GM06990 (cell line): ENCODE results near the gene PRKAG1.

Experiments used
- DNase-seq: peaks from one replicate; pipeline ENCODE4 v3.0.0-alpha.2; 2011; ENCODE audit not compliant: insufficient read length; ENCODE audit errors: extremely low read depth
- H3K27me3 ChIP-seq: replicated peaks from 2 replicates; pipeline ENCODE4 v1.6.0; 2011; ENCODE audit warnings: low read length; ENCODE audit not compliant: control insufficient read depth, insufficient read depth
- H3K36me3 ChIP-seq: 2 replicates; pipeline ENCODE4 v1.5.1; 2011; ENCODE audit warnings: low read length; ENCODE audit not compliant: control insufficient read depth, insufficient read depth
- H3K4me3 ChIP-seq: replicated peaks from 2 replicates; pipeline ENCODE4 v1.5.1; 2011; ENCODE audit warnings: low read depth, mild to moderate bottlenecking, control low read depth, low read length
- TF ChIP-seq, protein P1 (sequence below): IDR thresholded peaks from 2 replicates; pipeline ENCODE4 v1.5.1; 2011; ENCODE audit warnings: low read length, control low read depth, mild to moderate bottlenecking, inconsistent platforms; ENCODE audit not compliant: insufficient read depth, poor library complexity, severe bottlenecking

Gene PRKAG1

GRCh38 chr12:48956279-48957140 is 62.1 kb downstream of the PRKAG1 start:
- H3K4me3 ChIP-seq = peak overlapping the region; percentile 80
- H3K27me3 ChIP-seq = no peaks in the 10 kb centered on the region
- TF ChIP-seq, protein P1, sequence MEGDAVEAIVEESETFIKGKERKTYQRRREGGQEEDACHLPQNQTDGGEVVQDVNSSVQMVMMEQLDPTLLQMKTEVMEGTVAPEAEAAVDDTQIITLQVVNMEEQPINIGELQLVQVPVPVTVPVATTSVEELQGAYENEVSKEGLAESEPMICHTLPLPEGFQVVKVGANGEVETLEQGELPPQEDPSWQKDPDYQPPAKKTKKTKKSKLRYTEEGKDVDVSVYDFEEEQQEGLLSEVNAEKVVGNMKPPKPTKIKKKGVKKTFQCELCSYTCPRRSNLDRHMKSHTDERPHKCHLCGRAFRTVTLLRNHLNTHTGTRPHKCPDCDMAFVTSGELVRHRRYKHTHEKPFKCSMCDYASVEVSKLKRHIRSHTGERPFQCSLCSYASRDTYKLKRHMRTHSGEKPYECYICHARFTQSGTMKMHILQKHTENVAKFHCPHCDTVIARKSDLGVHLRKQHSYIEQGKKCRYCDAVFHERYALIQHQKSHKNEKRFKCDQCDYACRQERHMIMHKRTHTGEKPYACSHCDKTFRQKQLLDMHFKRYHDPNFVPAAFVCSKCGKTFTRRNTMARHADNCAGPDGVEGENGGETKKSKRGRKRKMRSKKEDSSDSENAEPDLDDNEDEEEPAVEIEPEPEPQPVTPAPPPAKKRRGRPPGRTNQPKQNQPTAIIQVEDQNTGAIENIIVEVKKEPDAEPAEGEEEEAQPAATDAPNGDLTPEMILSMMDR = no peak
- H3K36me3 ChIP-seq = peaks cover 1% of the 10 kb centered on the region; the same call in 1 of the 2 replicates
- no peak for DNase-seq

- no peaks in the 10 kb centered on the region for H3K27me3 ChIP-seq
- H3K36me3 ChIP-seq = peaks cover 1% of the 10 kb centered on the region; the same call in 1 of the 2 replicates
- no peak for DNase-seq
- TF ChIP-seq, protein P1 = no peak
- no peak overlapping the region for H3K4me3 ChIP-seq
These were observed 63.6 kb downstream of the PRKAG1 start for GRCh38 chr12:48954841-48955501.

DNA sequence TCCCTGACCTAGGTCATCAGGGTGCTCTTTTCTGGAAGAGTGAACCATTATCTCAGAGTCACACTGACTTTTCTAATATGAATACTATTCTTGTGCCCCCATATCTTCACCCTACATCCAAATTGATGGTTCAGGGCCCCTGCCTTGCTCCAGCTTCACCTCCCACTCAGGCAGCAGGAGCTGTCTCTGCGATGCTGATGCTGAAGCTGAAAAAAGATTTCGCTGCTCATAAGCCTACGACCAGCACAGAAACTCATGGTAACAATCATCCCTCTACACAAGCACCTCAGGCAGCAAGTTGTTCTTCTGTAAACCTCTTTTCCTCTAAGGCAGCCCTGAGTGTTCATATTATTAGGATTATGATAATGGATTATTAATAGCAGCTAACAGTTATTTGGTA is 64.5 kb downstream of the PRKAG1 start:
- TF ChIP-seq, protein P1 = no peak
- DNase-seq = no peak
- no peaks in the 10 kb centered on the region for H3K27me3 ChIP-seq
- peaks cover 1% of the 10 kb centered on the region; the same call in 1 of the 2 replicates for H3K36me3 ChIP-seq
- no peak overlapping the region for H3K4me3 ChIP-seq

DNA sequence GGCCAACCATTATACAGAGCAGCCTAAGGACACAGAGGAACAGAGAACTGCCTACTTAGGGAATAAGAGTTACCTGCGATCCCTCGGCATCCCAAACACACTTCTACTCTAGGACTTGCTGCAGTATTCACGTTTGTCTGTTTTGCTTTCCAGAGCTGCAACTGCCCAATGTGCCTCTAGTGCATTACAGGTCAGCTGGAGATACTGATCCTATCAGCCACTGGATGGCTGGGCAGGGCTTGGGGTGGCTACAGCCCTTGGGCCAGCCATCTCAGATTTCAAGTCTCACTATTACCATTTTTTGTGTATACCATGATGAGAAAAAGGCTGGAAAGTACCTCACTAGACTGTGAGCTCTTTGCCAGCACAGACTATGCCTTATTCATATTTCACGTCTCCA is 65.9 kb downstream of the PRKAG1 start:
- no peaks in the 10 kb centered on the region for H3K27me3 ChIP-seq
- DNase-seq = no peak
- peaks cover 1% of the 10 kb centered on the region; the same call in 1 of the 2 replicates for H3K36me3 ChIP-seq
- TF ChIP-seq, protein P1 = no peak
- H3K4me3 ChIP-seq = no peak overlapping the region
